K562 treated with DMSO at 1 percent for 4 hours (cell line): ENCODE measurements around the gene ACTR5. TPM values are rescaled to one million over a fixed set of nuclear protein-coding genes. Genes with fewer than 3 reads are reported as not detected.

Source experiments
- total RNA-seq: library from RNA; unstranded; fragments of 300-600 nt; gene quantifications from 2 replicates; pipeline ENCODE4 v1.2.3, GENCODE V29; 2022; ENCODE audit not compliant: insufficient read depth

Gene ACTR5
- 9.6 and 10.2 TPM in 2 replicates for total RNA-seq

DNA sequence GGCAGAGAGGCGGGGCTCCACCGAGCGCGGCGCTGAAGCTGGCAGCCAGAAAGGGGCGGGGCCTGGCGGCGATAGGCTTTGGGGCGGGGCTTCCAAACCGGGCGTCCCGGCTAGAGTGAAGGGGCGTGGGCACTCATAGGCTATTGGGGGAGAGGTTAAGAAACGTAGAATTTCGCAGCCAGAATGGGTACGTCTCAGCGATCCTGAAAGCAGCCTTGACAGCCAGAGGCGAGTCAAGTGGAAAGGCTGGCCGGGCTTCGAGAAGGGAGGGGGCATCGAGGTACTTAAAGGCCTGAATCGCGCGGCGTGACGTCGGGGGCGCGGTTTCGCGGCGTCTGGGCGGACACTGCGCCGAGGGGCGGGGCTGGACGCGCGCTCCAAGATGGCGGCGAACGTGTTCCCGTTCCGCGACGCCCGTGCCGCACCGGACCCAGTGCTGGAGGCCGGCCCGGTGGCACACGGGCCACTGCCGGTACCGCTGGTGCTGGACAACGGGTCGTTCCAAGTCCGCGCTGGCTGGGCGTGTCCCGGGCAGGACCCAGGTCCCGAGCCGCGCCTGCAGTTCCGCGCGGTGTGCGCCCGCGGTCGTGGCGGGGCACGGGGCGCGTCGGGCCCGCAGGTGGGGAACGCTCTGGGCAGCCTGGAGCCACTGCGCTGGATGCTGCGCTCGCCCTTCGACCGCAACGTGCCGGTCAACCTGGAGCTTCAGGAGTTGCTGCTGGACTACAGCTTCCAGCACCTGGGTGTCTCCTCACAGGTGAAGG lies at the start of gene ACTR5:
Gene ACTR5 (plus strand): TSS at position 364 of the 764 bp plus-strand sequence. CDS start 19 bp downstream, at position 383.

DNA sequence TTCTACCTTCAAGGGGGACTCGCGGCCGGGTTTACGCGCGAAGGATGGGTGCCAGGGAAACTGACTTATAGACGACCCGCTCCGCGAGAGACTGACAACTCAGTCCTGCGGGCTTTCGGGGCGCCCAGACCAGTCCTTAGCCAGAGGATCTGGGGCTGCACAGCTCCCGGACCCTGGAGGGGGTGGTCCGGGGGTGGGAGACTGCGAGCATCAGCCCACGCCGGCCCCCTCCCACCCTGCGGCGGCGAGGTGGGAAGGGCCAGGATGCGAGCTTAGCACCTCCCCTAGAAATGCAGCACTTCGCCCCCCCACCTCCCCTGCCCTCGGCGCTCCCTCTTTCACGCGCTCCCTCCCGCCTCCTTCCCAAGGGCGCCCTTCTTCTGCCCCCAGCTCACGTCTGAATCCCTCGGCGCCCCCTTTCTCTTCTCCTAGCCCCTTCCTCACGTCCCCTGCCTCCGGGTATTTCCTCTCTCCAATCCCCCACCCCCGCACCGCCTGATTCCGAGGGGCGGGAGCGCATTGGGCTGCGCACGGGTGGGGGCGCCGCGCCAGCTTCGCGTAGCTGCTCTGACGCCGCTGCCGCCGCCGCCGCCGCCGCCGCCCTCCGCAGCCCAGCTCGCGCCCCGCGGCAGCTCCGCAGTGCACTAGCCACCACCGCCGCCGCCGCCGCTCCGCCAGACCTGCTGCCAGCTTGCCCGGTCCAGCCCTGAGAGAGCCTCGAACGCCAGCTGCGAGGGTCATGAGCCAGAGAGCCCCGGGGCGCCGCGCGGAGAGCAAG lies 24.2 kb upstream of the ACTR5 start, which contains the start of gene SLC32A1:
Gene SLC32A1 (plus strand): TSS at position 639 of the 778 bp plus-strand sequence. CDS start 239 bp downstream, outside the sequence.

DNA sequence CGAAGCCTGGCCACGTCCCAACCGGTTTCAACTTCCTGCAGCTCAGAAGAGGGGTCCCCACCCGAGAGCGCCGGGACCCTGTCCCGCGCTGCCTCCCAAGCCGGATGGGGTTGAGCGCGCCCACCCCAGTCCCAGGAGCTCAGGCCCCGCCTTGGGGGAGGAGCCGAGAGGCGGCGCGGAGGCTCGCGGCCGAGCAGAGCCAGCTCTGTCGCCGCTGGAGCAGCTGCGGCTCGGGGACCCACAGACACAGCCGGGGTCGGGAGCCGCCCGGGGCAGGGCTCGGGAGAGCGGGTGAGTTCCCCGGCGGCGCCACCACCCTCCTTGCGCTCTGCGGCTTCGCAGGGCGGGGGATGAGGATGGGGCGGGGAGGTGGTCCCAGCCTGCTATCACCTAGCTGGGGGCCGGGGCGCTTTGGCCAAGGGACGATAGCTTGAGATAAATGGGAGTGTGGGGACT lies 57.3 kb downstream of the ACTR5 start, which contains the start of gene PPP1R16B:
Gene PPP1R16B (plus strand): TSS at position 196 of the 456 bp plus-strand sequence. CDS start 30,229 bp downstream, outside the sequence.

Other genes starting within 250 kb of the ACTR5 start
- gene ADIG, start 167.3 kb upstream of the ACTR5 start, total RNA-seq, result not detected in 2 replicates
- not detected in 2 replicates for gene ARHGAP40, start 146.7 kb upstream of the ACTR5 start, total RNA-seq
- gene SLC32A1, start 24.0 kb upstream of the ACTR5 start, total RNA-seq, result not detected in 2 replicates
- 11.4 and 12.0 TPM in 2 replicates for gene PPP1R16B, start 57.2 kb downstream of the ACTR5 start, total RNA-seq
- gene FAM83D, start 178.0 kb downstream of the ACTR5 start, total RNA-seq, result 16.9 and 18.9 TPM in 2 replicates
- gene DHX35, start 213.9 kb downstream of the ACTR5 start, total RNA-seq, result 3.9 and 5.7 TPM in 2 replicates